GM21528 (cell line): ENCODE data around the gene LOC128125822.
"Not testable (repeated sequence)": the region's sequence is repeated elsewhere in the genome, so short reads cannot be mapped to it uniquely, and the experiment has no call there.

Experiments used
- ATAC-seq: cut with Tn5 transposase; IDR thresholded peaks from one replicate; pipeline ENCODE4 v1.9.1; 2021; ENCODE audit warnings: mild to moderate bottlenecking, moderate library complexity; ENCODE audit not compliant: unreplicated experiment, low FRiP score

LOC128125822 gene

GRCh38 chr6:63579937-63580703 is 7.8 kb downstream of the LOC128125822 start:
- ATAC-seq, result no peak

GRCh38 chr6:63580704-63580961 is 8.4 kb downstream of the LOC128125822 start:
- no peak for ATAC-seq

- no peak for ATAC-seq
Measured at GRCh38 chr6:63581355-63582013, 9.2 kb downstream of the LOC128125822 start.

GRCh38 chr6:63582579-63583231 is 10.4 kb downstream of the LOC128125822 start:
- ATAC-seq, result no peak

- no peak for ATAC-seq
Measured at GRCh38 chr6:63584125-63584514, 11.8 kb downstream of the LOC128125822 start.

- ATAC-seq, result no peak
Measured at GRCh38 chr6:63584566-63584965, 12.3 kb downstream of the LOC128125822 start.

- ATAC-seq, result not testable (repeated sequence)
Measured at GRCh38 chr6:63585652-63586051, 13.4 kb downstream of the LOC128125822 start.

GRCh38 chr6:63589952-63590411 is 17.7 kb downstream of the LOC128125822 start:
- no peak for ATAC-seq

- no peak for ATAC-seq
Measured at GRCh38 chr6:63592886-63593285, 20.6 kb downstream of the LOC128125822 start.

- no peak for ATAC-seq
Measured at GRCh38 chr6:63597141-63598048, 25.1 kb downstream of the LOC128125822 start.

- ATAC-seq, result peak; percentile 100
Measured at GRCh38 chr6:63598049-63599036, 26.1 kb downstream of the LOC128125822 start.

GRCh38 chr6:63599243-63599642 is 27.0 kb downstream of the LOC128125822 start:
- no peak for ATAC-seq

GRCh38 chr6:63600136-63600535 is 27.9 kb downstream of the LOC128125822 start:
- ATAC-seq, result no peak

GRCh38 chr6:63609231-63609630 is 37.0 kb downstream of the LOC128125822 start:
- no peak for ATAC-seq

- ATAC-seq, result no peak
Measured at GRCh38 chr6:63610944-63611343, 38.7 kb downstream of the LOC128125822 start.

- no peak for ATAC-seq
Measured at GRCh38 chr6:63611560-63611959, 39.3 kb downstream of the LOC128125822 start.

GRCh38 chr6:63615590-63615989 is 43.3 kb downstream of the LOC128125822 start:
- ATAC-seq, result no peak
